OCI-LY3 (cell line): Measurements from ENCODE around the gene ZNHIT6.

Experiments
- H2AFZ ChIP-seq: fragments of 200-600, 300-600 bp; shearing (Covaris generic); 2 replicates; pipeline ENCODE4 v1.6.0; 2014; ENCODE audit warnings: antibody characterized with exemption, low read depth, low read length
- H3K27ac ChIP-seq: fragments of 200-600, 300-600 bp; sonication (generic); 2 replicates; pipeline ENCODE4 v1.5.1; 2014; ENCODE audit warnings: mild to moderate bottlenecking, low read length, moderate library complexity, mixed read lengths
- H3K27me3 ChIP-seq: fragments of 200-600, 300-600 bp; sonication (generic); 2 replicates; pipeline ENCODE4 v1.6.1; 2014; ENCODE audit warnings: low read depth, low read length, mixed read lengths
- H3K36me3 ChIP-seq: fragments of 200-600, 300-600 bp; sonication (generic); replicated peaks from 2 replicates; pipeline ENCODE3; 2014; ENCODE audit warnings: low read depth, low read length, mixed read lengths
- H3K4me1 ChIP-seq: fragments of 300-600, 200-600 bp; sonication (generic); 2 replicates; pipeline ENCODE4 v1.6.1; 2014; ENCODE audit warnings: low read length, mixed read lengths
- H3K4me2 ChIP-seq: fragments of 200-600, 300-600 bp; sonication (generic); 2 replicates; pipeline ENCODE4 v1.6.1; 2014; ENCODE audit warnings: low read length, mixed read lengths
- H3K4me3 ChIP-seq: fragments of 300-600, 200-600 bp; sonication (generic); 2 replicates; pipeline ENCODE4 v1.5.1; 2014; ENCODE audit warnings: antibody characterized with exemption, mild to moderate bottlenecking, low read length, moderate library complexity
- H3K79me2 ChIP-seq: fragments of 300-600, 200-600 bp; shearing (Covaris generic); 2 replicates; pipeline ENCODE4 v1.6.1; 2014; ENCODE audit warnings: mild to moderate bottlenecking, low read length, mixed read lengths
- H3K9ac ChIP-seq: fragments of 300-600, 200-600 bp; shearing (Covaris generic); 2 replicates; pipeline ENCODE4 v1.6.0; 2014; ENCODE audit warnings: mild to moderate bottlenecking, low read length, moderate library complexity
- H3K9me3 ChIP-seq: fragments of 200-600, 300-600 bp; shearing (Covaris generic); 2 replicates; pipeline ENCODE4 v1.6.1; 2014; ENCODE audit warnings: low read length, mixed read lengths; ENCODE audit not compliant: insufficient read depth
- H4K20me1 ChIP-seq: fragments of 200-600, 300-600 bp; sonication (generic); 2 replicates; pipeline ENCODE4 v1.6.1; 2016; ENCODE audit warnings: low read length, mixed read lengths; ENCODE audit not compliant: insufficient read depth
- EZH2phosphoT487 ChIP-seq: fragments of 200-600 bp; shearing (Covaris generic); IDR thresholded peaks from 2 replicates; pipeline ENCODE4 v1.6.1; 2018; ENCODE audit warnings: antibody characterized with exemption, mixed run types, low read depth
- TF ChIP-seq, protein P1 (sequence below): fragments of 200-600, 300-600 bp; sonication (generic); IDR thresholded peaks from 2 replicates; pipeline ENCODE4 v1.5.1; 2014; ENCODE audit warnings: antibody characterized with exemption, low read length, low read depth

The ZNHIT6 gene

DNA sequence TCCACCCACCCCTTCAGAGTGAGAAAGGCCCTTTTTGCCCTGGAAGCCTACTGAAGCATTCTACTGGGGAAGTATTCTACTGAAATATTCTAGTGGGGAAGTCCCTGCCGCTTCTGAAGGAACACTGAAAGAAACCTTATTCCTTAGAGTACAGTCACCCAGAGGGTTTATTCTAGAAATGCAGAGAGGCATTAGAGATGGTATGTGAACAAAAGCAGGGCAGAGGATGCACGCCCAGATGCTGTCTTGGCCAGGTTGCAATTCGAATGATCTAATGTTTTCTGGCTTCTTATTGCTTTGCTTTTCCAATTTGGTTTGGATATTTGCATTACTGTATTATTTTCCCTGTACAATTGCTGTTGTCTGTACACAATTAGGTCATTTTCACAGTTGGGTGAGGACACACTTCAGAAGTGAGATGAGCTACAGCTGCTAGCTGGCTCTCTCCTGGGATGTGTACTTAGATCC, 90.6 kb downstream of the ZNHIT6 start:
- Histone ChIP-seq H3K79me2 (no peaks in the 10 kb centered on the region), H2AFZ (no peak overlapping the region), H4K20me1 (peaks cover 3% of the 10 kb centered on the region; the same call in 1 of the 2 replicates), H3K4me2 (no peak overlapping the region), H3K9ac (no peak overlapping the region), H3K36me3 (peaks cover 17% of the 10 kb centered on the region), H3K9me3 (no peaks in the 10 kb centered on the region), H3K4me1 (peaks cover 10% of the 10 kb centered on the region), H3K27ac (no peak overlapping the region), H3K27me3 (no peaks in the 10 kb centered on the region), H3K4me3 (no peak overlapping the region)
- TF ChIP-seq, protein P1, sequence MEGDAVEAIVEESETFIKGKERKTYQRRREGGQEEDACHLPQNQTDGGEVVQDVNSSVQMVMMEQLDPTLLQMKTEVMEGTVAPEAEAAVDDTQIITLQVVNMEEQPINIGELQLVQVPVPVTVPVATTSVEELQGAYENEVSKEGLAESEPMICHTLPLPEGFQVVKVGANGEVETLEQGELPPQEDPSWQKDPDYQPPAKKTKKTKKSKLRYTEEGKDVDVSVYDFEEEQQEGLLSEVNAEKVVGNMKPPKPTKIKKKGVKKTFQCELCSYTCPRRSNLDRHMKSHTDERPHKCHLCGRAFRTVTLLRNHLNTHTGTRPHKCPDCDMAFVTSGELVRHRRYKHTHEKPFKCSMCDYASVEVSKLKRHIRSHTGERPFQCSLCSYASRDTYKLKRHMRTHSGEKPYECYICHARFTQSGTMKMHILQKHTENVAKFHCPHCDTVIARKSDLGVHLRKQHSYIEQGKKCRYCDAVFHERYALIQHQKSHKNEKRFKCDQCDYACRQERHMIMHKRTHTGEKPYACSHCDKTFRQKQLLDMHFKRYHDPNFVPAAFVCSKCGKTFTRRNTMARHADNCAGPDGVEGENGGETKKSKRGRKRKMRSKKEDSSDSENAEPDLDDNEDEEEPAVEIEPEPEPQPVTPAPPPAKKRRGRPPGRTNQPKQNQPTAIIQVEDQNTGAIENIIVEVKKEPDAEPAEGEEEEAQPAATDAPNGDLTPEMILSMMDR, result no peak
- TF ChIP-seq EZH2phosphoT487, result no peak

DNA sequence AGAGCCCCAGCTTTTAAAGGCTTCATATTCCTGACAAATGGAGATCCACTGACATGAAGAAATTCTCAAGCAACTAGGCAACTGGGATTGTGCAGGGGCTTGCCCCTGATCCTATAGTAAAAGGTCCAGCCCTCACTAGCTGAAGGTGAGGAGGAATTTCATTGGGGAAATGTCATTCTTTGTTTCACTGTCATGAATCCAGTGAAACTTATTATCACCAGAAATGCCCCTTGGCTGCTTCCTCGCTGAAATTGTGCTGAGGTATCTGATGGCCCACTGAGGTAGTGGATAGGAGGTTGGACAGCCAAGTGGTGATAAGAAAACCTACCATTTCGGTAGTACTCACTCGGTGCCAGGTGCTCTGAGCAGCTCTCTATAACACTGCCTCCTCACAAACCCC, 91.5 kb downstream of the ZNHIT6 start:
- Histone ChIP-seq H3K9ac (no peak overlapping the region), H3K79me2 (no peaks in the 10 kb centered on the region), H2AFZ (no peak overlapping the region), H3K9me3 (no peaks in the 10 kb centered on the region), H3K4me3 (no peak overlapping the region), H3K27me3 (no peaks in the 10 kb centered on the region), H3K27ac (no peak overlapping the region), H3K4me1 (peaks cover 10% of the 10 kb centered on the region), H3K36me3 (peaks cover 9% of the 10 kb centered on the region), H3K4me2 (no peak overlapping the region), H4K20me1 (peaks cover 3% of the 10 kb centered on the region; the same call in 1 of the 2 replicates)
- TF ChIP-seq, protein P1, result no peak
- TF ChIP-seq EZH2phosphoT487, result no peak

DNA sequence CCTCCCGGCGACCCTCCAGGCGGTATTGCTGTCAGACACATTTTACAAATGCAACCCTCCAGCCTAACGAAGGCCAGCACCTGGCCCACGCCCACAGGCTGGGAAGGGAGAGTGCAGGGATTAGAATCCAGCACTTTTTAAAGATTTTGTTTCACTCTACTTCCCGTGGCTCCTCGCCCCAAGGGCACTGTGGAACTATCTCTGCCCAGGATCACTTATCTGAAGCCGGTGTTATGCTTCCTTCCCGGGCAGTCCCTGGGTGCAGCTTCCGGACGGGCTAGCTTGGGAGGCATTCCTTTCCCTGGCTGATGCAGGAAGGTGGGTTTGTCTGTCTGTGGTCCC, 91.9 kb downstream of the ZNHIT6 start:
- Histone ChIP-seq H3K9ac (no peak overlapping the region), H2AFZ (no peak overlapping the region), H3K4me1 (peaks cover 10% of the 10 kb centered on the region), H3K9me3 (no peaks in the 10 kb centered on the region), H4K20me1 (peaks cover 3% of the 10 kb centered on the region; the same call in 1 of the 2 replicates), H3K36me3 (peaks cover 5% of the 10 kb centered on the region), H3K27me3 (no peaks in the 10 kb centered on the region), H3K27ac (no peak overlapping the region), H3K4me3 (no peak overlapping the region), H3K79me2 (no peaks in the 10 kb centered on the region), H3K4me2 (no peak overlapping the region)
- no peak for TF ChIP-seq EZH2phosphoT487
- TF ChIP-seq, protein P1, result no peak

DNA sequence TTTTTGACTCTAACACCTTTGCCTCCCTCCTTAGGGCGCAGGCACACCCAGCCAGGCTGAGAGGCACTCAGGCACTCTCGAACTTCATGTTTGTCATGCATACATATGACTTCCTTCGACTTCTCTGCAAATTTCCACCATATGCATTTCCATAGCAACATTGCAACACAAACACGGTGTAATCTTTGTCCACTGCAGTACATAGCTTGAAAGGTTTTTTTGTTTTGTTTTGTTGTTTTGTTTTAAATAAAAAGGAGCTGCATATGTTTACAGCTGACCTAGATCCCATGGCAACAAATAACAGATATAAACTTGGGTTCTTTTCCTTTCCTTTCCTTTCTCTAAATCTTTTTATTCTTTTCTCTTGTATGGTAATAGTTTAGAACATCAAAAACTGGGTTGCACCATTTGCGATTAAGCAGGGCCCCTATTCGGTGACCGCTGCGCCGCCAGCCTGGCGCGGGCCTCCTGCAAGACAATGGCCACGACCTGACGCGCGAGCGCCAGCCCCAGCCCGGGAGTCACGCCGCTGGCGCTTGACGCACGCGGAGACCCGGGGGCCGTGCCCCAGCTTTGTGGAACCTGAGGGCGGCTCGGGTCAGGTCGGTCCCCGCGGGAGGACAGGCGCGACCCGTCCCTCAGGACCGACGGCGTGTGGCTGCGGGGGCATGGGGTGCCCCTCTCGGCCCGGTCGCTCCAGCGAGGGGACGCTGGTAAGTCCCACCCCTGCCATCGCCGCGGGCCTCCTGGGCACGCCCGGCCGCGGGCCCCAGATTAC, 92.5 kb downstream of the ZNHIT6 start:
- Histone ChIP-seq H3K79me2 (no peaks in the 10 kb centered on the region), H3K9me3 (no peaks in the 10 kb centered on the region), H3K4me1 (peaks cover 10% of the 10 kb centered on the region), H3K36me3 (peaks cover under 1% of the 10 kb centered on the region), H3K9ac (no peak overlapping the region), H3K4me3 (no peak overlapping the region), H4K20me1 (peaks cover 3% of the 10 kb centered on the region; the same call in 1 of the 2 replicates), H2AFZ (no peak overlapping the region), H3K4me2 (no peak overlapping the region), H3K27ac (no peak overlapping the region), H3K27me3 (no peaks in the 10 kb centered on the region)
- TF ChIP-seq, protein P1, result no peak
- TF ChIP-seq EZH2phosphoT487, result no peak
